HL-60 (cell line): ENCODE measurements around the gene FCGBP.

Experiments used
- CTCF ChIP-seq: IDR thresholded peaks from one replicate; pipeline ENCODE4 v1.5.1; 2011; ENCODE audit warnings: low read length, control low read depth, inconsistent platforms; ENCODE audit not compliant: insufficient read depth
- GABPA ChIP-seq: IDR thresholded peaks from 2 replicates; pipeline ENCODE4 v1.6.1; 2012; ENCODE audit warnings: low read depth
- POLR2AphosphoS5 ChIP-seq: IDR thresholded peaks from 2 replicates; pipeline ENCODE4 v1.6.1; 2012; ENCODE audit warnings: low read depth
- REST ChIP-seq: IDR thresholded peaks from 2 replicates; pipeline ENCODE4 v1.6.1; 2012; ENCODE audit warnings: low read depth; ENCODE audit not compliant: insufficient replicate concordance

- TF ChIP-seq CTCF (no peak), REST (no peak), POLR2AphosphoS5 (no peak), GABPA (no peak)
Observed at GRCh38 chr19:39971380-39972035, 37.1 kb upstream of the FCGBP start.
